H9 (cell line): ENCODE data around the gene KLRD1. TPM values are rescaled to one million over a fixed set of nuclear protein-coding genes. Genes with fewer than 3 reads are reported as not detected.
"Not testable (repeated sequence)": the region's sequence is repeated elsewhere in the genome, so short reads cannot be mapped to it uniquely, and the experiment has no call there.

Experiments used
- DNase-seq: peaks from one replicate; pipeline ENCODE4 v3.0.0-alpha.2; 2017
- H2AFZ ChIP-seq: one replicate; pipeline ENCODE4 v1.6.1; 2013; ENCODE audit warnings: mild to moderate bottlenecking, low read length, control low read depth, moderate library complexity
- H2AK5ac ChIP-seq: 2 replicates; pipeline ENCODE4 v1.6.1; 2013; ENCODE audit warnings: low read length, control low read depth, mixed read lengths; ENCODE audit not compliant: insufficient read length
- H2BK120ac ChIP-seq: one replicate; pipeline ENCODE4 v1.6.1; 2013; ENCODE audit warnings: low read depth, mild to moderate bottlenecking, low read length, control low read depth, inconsistent platforms; ENCODE audit not compliant: poor library complexity, severe bottlenecking
- H2BK12ac ChIP-seq: 2 replicates; pipeline ENCODE4 v1.6.1; 2013; ENCODE audit warnings: low read length, control low read depth, mixed read lengths, low read depth; ENCODE audit not compliant: insufficient read length
- H2BK15ac ChIP-seq: 2 replicates; pipeline ENCODE4 v1.6.1; 2013; ENCODE audit warnings: low read depth, low read length, control low read depth
- H2BK20ac ChIP-seq: one replicate; pipeline ENCODE4 v1.6.1; 2013; ENCODE audit warnings: low read depth, mild to moderate bottlenecking, low read length, control low read depth, inconsistent platforms; ENCODE audit not compliant: poor library complexity, severe bottlenecking
- H2BK5ac ChIP-seq: 2 replicates; pipeline ENCODE4 v1.6.1; 2013; ENCODE audit warnings: low read length, control low read depth, mixed read lengths; ENCODE audit not compliant: insufficient read length
- H3K14ac ChIP-seq: 2 replicates; pipeline ENCODE4 v1.6.1; 2013; ENCODE audit warnings: low read length, control low read depth; ENCODE audit not compliant: insufficient read depth
- H3K18ac ChIP-seq: 2 replicates; pipeline ENCODE4 v1.6.1; 2013; ENCODE audit warnings: low read depth, mild to moderate bottlenecking, mixed read lengths, low read length, control low read depth; ENCODE audit not compliant: insufficient read length
- H3K23ac ChIP-seq: 2 replicates; pipeline ENCODE4 v1.6.1; 2013; ENCODE audit warnings: low read length, control low read depth, mixed read lengths, low read depth; ENCODE audit not compliant: insufficient read length
- H3K23me2 ChIP-seq: 2 replicates; pipeline ENCODE4 v1.6.1; 2013; ENCODE audit warnings: low read depth, mild to moderate bottlenecking, mixed read lengths, low read length, control low read depth; ENCODE audit not compliant: insufficient read length, poor library complexity, severe bottlenecking
- H3K27ac ChIP-seq: 2 replicates; pipeline ENCODE4 v1.5.1; 2013; ENCODE audit warnings: low read length, control low read depth, mixed read lengths, low read depth; ENCODE audit not compliant: insufficient read length
- H3K27me3 ChIP-seq: 2 replicates; pipeline ENCODE4 v1.6.1; 2013; ENCODE audit warnings: low read length, control low read depth, inconsistent platforms; ENCODE audit not compliant: insufficient read depth
- H3K4ac ChIP-seq: 2 replicates; pipeline ENCODE4 v1.6.1; 2013; ENCODE audit warnings: low read depth, mild to moderate bottlenecking, control low read depth, inconsistent platforms, low read length, moderate library complexity
- H3K4me1 ChIP-seq: 2 replicates; pipeline ENCODE4 v1.6.1; 2013; ENCODE audit warnings: low read length, control low read depth, inconsistent platforms; ENCODE audit not compliant: insufficient read depth
- H3K4me2 ChIP-seq: 2 replicates; pipeline ENCODE4 v1.6.1; 2013; ENCODE audit warnings: low read length, control low read depth, mixed read lengths; ENCODE audit not compliant: insufficient read length, insufficient read depth
- H3K56ac ChIP-seq: 2 replicates; pipeline ENCODE4 v1.6.1; 2013; ENCODE audit warnings: low read depth, mild to moderate bottlenecking, mixed read lengths, low read length, control low read depth; ENCODE audit not compliant: insufficient read length
- H3K79me1 ChIP-seq: 2 replicates; pipeline ENCODE4 v1.6.1; 2013; ENCODE audit warnings: low read depth, mild to moderate bottlenecking, moderate library complexity, low read length, control low read depth, inconsistent platforms; ENCODE audit not compliant: insufficient read depth, poor library complexity, severe bottlenecking
- H3K79me2 ChIP-seq: 2 replicates; pipeline ENCODE4 v1.6.1; 2013; ENCODE audit warnings: low read length, control low read depth, inconsistent platforms; ENCODE audit not compliant: insufficient read depth
- H3K9ac ChIP-seq: 2 replicates; pipeline ENCODE4 v1.6.1; 2013; ENCODE audit warnings: low read length, control low read depth, mixed read lengths; ENCODE audit not compliant: insufficient read length; ENCODE audit errors: extremely low read depth
- H3K9me3 ChIP-seq: one replicate; pipeline ENCODE4 v1.6.1; 2013; ENCODE audit warnings: low read depth, low read length, inconsistent platforms; ENCODE audit not compliant: control insufficient read depth
- H3T11ph ChIP-seq: one replicate; pipeline ENCODE4 v1.6.1; 2013; ENCODE audit warnings: mild to moderate bottlenecking, low read length, control low read depth, inconsistent platforms
- H4K20me1 ChIP-seq: one replicate; pipeline ENCODE4 v1.6.1; 2013; ENCODE audit not compliant: control insufficient read depth, insufficient read length, insufficient read depth
- H4K5ac ChIP-seq: 2 replicates; pipeline ENCODE4 v1.6.1; 2013; ENCODE audit warnings: low read depth, mild to moderate bottlenecking, mixed read lengths, low read length, control low read depth; ENCODE audit not compliant: insufficient read length
- H4K8ac ChIP-seq: replicated peaks from 2 replicates; pipeline ENCODE4 v1.6.1; 2013; ENCODE audit warnings: low read length, control low read depth, mixed read lengths, low read depth; ENCODE audit not compliant: insufficient read length
- H4K91ac ChIP-seq: 2 replicates; pipeline ENCODE4 v1.6.1; 2013; ENCODE audit warnings: low read depth, mild to moderate bottlenecking, moderate library complexity, mixed read lengths, low read length, control low read depth; ENCODE audit not compliant: insufficient read length
- H3K27ac Mint-ChIP-seq, 3 experiments: 2 replicates in 2 of 3; 3 replicates in 1 of 3; pipeline ENCODE4 v1.8.0; 2020 to 2021; ENCODE audit warnings: mixed read lengths in 3 of 3, mild to moderate bottlenecking in 1 of 3, moderate library complexity in 1 of 3
- H3K27me3 Mint-ChIP-seq: 2 replicates; pipeline ENCODE4 v1.8.0; 2021; ENCODE audit warnings: low read depth, mild to moderate bottlenecking, moderate library complexity, mixed read lengths
- H3K36me3 Mint-ChIP-seq, 3 experiments: 2 replicates in 2 of 3; 3 replicates in 1 of 3; pipeline ENCODE4 v1.8.0; 2020 to 2021; ENCODE audit warnings: low read depth in 3 of 3, mixed read lengths in 3 of 3; ENCODE audit not compliant: insufficient read depth in 1 of 3
- H3K4me1 Mint-ChIP-seq, 2 experiments: 2 replicates each; pipeline ENCODE4 v1.8.0; 2020; ENCODE audit warnings: mixed read lengths in 2 of 2
- H3K4me3 Mint-ChIP-seq, 2 experiments: 2 replicates in 1 of 2; 3 replicates in 1 of 2; pipeline ENCODE4 v1.8.0; 2020 to 2021; ENCODE audit warnings: mild to moderate bottlenecking in 2 of 2, mixed read lengths in 2 of 2, moderate library complexity in 1 of 2
- H3K9me3 Mint-ChIP-seq, 2 experiments: 2 replicates in 1 of 2; 3 replicates in 1 of 2; pipeline ENCODE4 v1.8.0; 2020; ENCODE audit warnings: mild to moderate bottlenecking in 2 of 2, mixed read lengths in 2 of 2, moderate library complexity in 1 of 2
- CTCF ChIP-seq: fragments of 200-600 bp; sonication (generic); conservative IDR thresholded peaks from 3 replicates; pipeline ENCODE4 v1.8.0; 2021; ENCODE audit warnings: antibody characterized with exemption, mild to moderate bottlenecking
- WGBS: extraction: QIAGEN DNeasy Blood & Tissue Kit; methylation state at CpG from one replicate; pipeline ENCODE4 v1.1.7; 2013; ENCODE audit warnings: missing lambda C conversion rate, low lambda C conversion rate, mixed read lengths; ENCODE audit not compliant: insufficient read length; ENCODE audit errors: extremely low coverage; 5-methylcytosine and 5-hydroxymethylcytosine counted together
- total RNA-seq: library from RNA; stranded (reverse); gene quantifications from 2 replicates; pipeline ENCODE4 v1.2.1, GENCODE V29; 2021

KLRD1 gene
- total RNA-seq, 1 experiment from 2014 or later, result not detected

- no peaks in the 10 kb centered on the region for H3K27me3 ChIP-seq
- no peak overlapping the region for H2BK120ac ChIP-seq
- peaks cover 0 to 4% (median 3%) of the 10 kb centered on the region in 3 experiments; a peak in 5 of 7 replicates for H3K36me3 Mint-ChIP-seq
- no peak overlapping the region for H3K18ac ChIP-seq
- H3K23me2 ChIP-seq, result no peaks in the 10 kb centered on the region
- H3K4me1 Mint-ChIP-seq, result peaks cover under 1 to 8% of the 10 kb centered on the region in 2 experiments; a peak in 2 of 4 replicates
- H4K20me1 ChIP-seq, result no peaks in the 10 kb centered on the region
- no peak overlapping the region for H3K27ac Mint-ChIP-seq
- no peak overlapping the region for H2BK15ac ChIP-seq
- DNase-seq, result no peak
- WGBS, result no CpG with 5 or more reads among the region's 1 CpG
- H3K79me2 ChIP-seq, result no peaks in the 10 kb centered on the region
- H2AK5ac ChIP-seq, result no peak overlapping the region
- no peak overlapping the region for H2BK12ac ChIP-seq
- H3K79me1 ChIP-seq, result no peaks in the 10 kb centered on the region
- H3K9me3 ChIP-seq, result no peaks in the 10 kb centered on the region
- H4K8ac ChIP-seq, result no peak overlapping the region
- H3T11ph ChIP-seq, result no peak overlapping the region
- H4K5ac ChIP-seq, result no peak overlapping the region
- no peak overlapping the region for H3K4me3 Mint-ChIP-seq
- H4K91ac ChIP-seq, result no peak overlapping the region
- no peak overlapping the region for H3K9ac ChIP-seq
- H3K4me1 ChIP-seq, result no peaks in the 10 kb centered on the region
- no peak overlapping the region for H3K14ac ChIP-seq
- H3K56ac ChIP-seq, result no peak overlapping the region
- H2BK5ac ChIP-seq, result no peak overlapping the region
- no peak overlapping the region for H3K4me2 ChIP-seq
- no peak overlapping the region for H3K4ac ChIP-seq
- no peak overlapping the region for H3K27ac ChIP-seq
- H3K9me3 Mint-ChIP-seq, result peaks cover 6 to 8% of the 10 kb centered on the region in 2 experiments; a peak in 4 of 5 replicates
- no peak for TF ChIP-seq CTCF
- H3K23ac ChIP-seq, result no peak overlapping the region
- no peak overlapping the region for H2BK20ac ChIP-seq
- H3K27me3 Mint-ChIP-seq, result no peaks in the 10 kb centered on the region; the same call in 1 of the 2 replicates
- no peak overlapping the region for H2AFZ ChIP-seq
Observed at GRCh38 chr12:10341892-10342509, 34.3 kb downstream of the KLRD1 start.

- H3K79me2 ChIP-seq, H3K27ac ChIP-seq, H2BK5ac ChIP-seq, H4K5ac ChIP-seq, H3K56ac ChIP-seq, H2BK120ac ChIP-seq, H2BK15ac ChIP-seq, H3K79me1 ChIP-seq, H3K27me3 Mint-ChIP-seq, H3K23ac ChIP-seq, DNase-seq, H3K23me2 ChIP-seq, H2AFZ ChIP-seq, H3K18ac ChIP-seq, H3K4me1 Mint-ChIP-seq, H3T11ph ChIP-seq, H4K20me1 ChIP-seq, H2BK12ac ChIP-seq, H3K27ac Mint-ChIP-seq, H3K4me3 Mint-ChIP-seq, H3K4ac ChIP-seq, H4K91ac ChIP-seq, H3K9ac ChIP-seq, H3K14ac ChIP-seq, H3K4me1 ChIP-seq, H2AK5ac ChIP-seq, H3K4me2 ChIP-seq, H2BK20ac ChIP-seq, H3K27me3 ChIP-seq, H4K8ac ChIP-seq, H3K9me3 ChIP-seq: not testable (repeated sequence)
- Mint-ChIP-seq H3K36me3 (peaks cover 0 to 18% (median 7%) of the 10 kb centered on the region in 3 experiments; a peak in 6 of 7 replicates), H3K9me3 (peaks cover 9 to 28% of the 10 kb centered on the region in 2 experiments)
- no CpG with 5 or more reads among the region's 3 CpGs for WGBS
Observed at GRCh38 chr12:10351457-10351856, 43.8 kb downstream of the KLRD1 start.
